ENCODE measurements around the gene PIGH. TPM values are rescaled to one million over a fixed set of nuclear protein-coding genes. Genes with fewer than 3 reads are reported as not detected.

PIGH gene
- total and polyA plus RNA-seq, 10 of the 15 experiments (the other 5 are each of a cell fraction or from before 2014, with no cell fraction given), result 15.5 to 46.6 (median 22.3) TPM

DNA sequence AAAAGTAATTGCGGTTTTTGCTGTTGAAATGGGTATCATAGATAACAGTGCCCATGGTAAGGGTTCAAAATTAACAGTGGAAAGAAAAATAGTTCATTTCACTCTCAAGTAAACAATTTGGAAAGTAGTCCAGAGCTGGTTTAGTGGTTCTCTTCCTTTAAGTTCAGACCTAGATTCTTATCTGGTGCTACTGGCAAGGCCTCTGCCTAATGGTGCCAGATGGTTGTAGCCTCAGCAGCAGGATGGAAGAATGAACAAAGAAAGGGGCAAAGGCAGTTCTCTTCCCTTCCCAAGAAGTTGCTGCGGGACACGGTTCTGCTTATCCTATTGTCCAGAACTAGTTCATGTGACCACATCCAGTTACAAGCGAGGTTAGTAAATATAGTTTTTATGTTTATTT is 30.1 kb upstream of the PIGH start:
- ChIA-PET RAD21 (ENCODE audit: unreplicated experiment) (no interaction called here), CTCF (interaction anchor here (0.8 to 3.1 kb wide), 2 partner anchors 11 to 74 kb away, joined by 3 to 14 read pairs; partner anchors contain the start of gene ARG2), POLR2A (no interaction called here), SMC1A (ENCODE audit: uncharacterized antibody, unreplicated experiment) (interaction anchor here (0.7 to 1.5 kb wide), 3 partner anchors 73 to 74 kb away, joined by 3 to 4 read pairs (median 3); no protein-coding TSS in a partner anchor)
- ATAC-seq (no peak), DNase-seq (ENCODE audit: low read depth, low spot score) (no peak), FAIRE-seq (no peak)
- 50% methylated on average over 4 of the region's 4 CpGs for WGBS (ENCODE audit: insufficient coverage, insufficient replicate concordance, low lambda C conversion rate, missing lambda C conversion rate)
- in situ Hi-C loops (cut with MboI), result no loop called here
- Histone ChIP-seq H3K27me3 (replicated peaks in 1 of 2; ENCODE audit: control insufficient read depth in 2 of 2, insufficient read depth in 2 of 2, low read length in 1 of 2) (no peaks in the 10 kb centered on the region), H3K79me2 (ENCODE audit: control insufficient read depth, insufficient read depth, low read length) (no peaks in the 10 kb centered on the region), H3K4me2 (ENCODE audit: control insufficient read depth, insufficient read depth) (no peak overlapping the region), H3K9ac (ENCODE audit: control insufficient read depth, insufficient read depth, low read length) (no peak overlapping the region), H2AFZ (ENCODE audit: control insufficient read depth, low read depth, low read length) (no peak overlapping the region), H3K4me3 (no peak overlapping the region), H3K9me3 (replicated peaks; ENCODE audit: control insufficient read depth, insufficient read depth, low read length) (no peaks in the 10 kb centered on the region), H3K4me1 (ENCODE audit: control insufficient read depth, insufficient read depth, low read length) (no peaks in the 10 kb centered on the region), H3K36me3 (ENCODE audit: control insufficient read depth in 2 of 2, insufficient read depth in 2 of 2, low read length in 1 of 2) (no peaks in the 10 kb centered on the region), H3K27ac (ENCODE audit: control insufficient read depth, insufficient read depth) (no peak overlapping the region), H4K20me1 (ENCODE audit: control insufficient read depth, insufficient read depth) (no peaks in the 10 kb centered on the region)
- BruUV-seq (replicated peaks), result no TSS peak
- intact Hi-C loops (cut with micrococcal nuclease; ENCODE audit: unreplicated experiment), result no loop called here
- TF ChIP-seq NR2C2 (IDR thresholded peaks at IDR 0.05; ENCODE audit: borderline replicate concordance, control insufficient read depth, insufficient read length, low read depth) (no peak), PAX8 (IDR thresholded peaks at IDR 0.05) (no peak), ZBED1 (IDR thresholded peaks at IDR 0.05; ENCODE audit: borderline replicate concordance) (no peak), NFIC (IDR thresholded peaks at IDR 0.05; ENCODE audit: low read depth, low read length) (no peak), FOXK2 (IDR thresholded peaks at IDR 0.05) (no peak), MYB (IDR thresholded peaks at IDR 0.05; ENCODE audit: borderline replicate concordance, low read depth, low read length) (no peak), EZH2 (IDR thresholded peaks at IDR 0.05; ENCODE audit: borderline replicate concordance, control insufficient read depth, low read depth, low read length) (no peak), EGR1 (IDR thresholded peaks at IDR 0.05; ENCODE audit: borderline replicate concordance in 1 of 2, low read depth in 2 of 2, low read length in 2 of 2) (no peak), CBFB (IDR thresholded peaks at IDR 0.05; ENCODE audit: low read depth) (no peak), ASH2L (IDR thresholded peaks at IDR 0.05; ENCODE audit: borderline replicate concordance, low read depth) (no peak), BRCA1 (IDR thresholded peaks at IDR 0.05; ENCODE audit: low read depth, low read length) (no peak), HDAC2 (IDR thresholded peaks at IDR 0.05) (no peak), ZNF207 (IDR thresholded peaks at IDR 0.05; ENCODE audit: borderline replicate concordance) (no peak), CHD4 (IDR thresholded peaks at IDR 0.05) (no peak)
- TF ChIP-seq, protein P1, sequence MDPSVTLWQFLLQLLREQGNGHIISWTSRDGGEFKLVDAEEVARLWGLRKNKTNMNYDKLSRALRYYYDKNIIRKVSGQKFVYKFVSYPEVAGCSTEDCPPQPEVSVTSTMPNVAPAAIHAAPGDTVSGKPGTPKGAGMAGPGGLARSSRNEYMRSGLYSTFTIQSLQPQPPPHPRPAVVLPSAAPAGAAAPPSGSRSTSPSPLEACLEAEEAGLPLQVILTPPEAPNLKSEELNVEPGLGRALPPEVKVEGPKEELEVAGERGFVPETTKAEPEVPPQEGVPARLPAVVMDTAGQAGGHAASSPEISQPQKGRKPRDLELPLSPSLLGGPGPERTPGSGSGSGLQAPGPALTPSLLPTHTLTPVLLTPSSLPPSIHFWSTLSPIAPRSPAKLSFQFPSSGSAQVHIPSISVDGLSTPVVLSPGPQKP (IDR thresholded peaks at IDR 0.05; ENCODE audit: low read depth, low read length), result no peak
- TF ChIP-seq, protein P2, sequence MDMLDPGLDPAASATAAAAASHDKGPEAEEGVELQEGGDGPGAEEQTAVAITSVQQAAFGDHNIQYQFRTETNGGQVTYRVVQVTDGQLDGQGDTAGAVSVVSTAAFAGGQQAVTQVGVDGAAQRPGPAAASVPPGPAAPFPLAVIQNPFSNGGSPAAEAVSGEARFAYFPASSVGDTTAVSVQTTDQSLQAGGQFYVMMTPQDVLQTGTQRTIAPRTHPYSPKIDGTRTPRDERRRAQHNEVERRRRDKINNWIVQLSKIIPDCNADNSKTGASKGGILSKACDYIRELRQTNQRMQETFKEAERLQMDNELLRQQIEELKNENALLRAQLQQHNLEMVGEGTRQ (IDR thresholded peaks at IDR 0.05; ENCODE audit: borderline replicate concordance, low read depth, low read length), result no peak
- TF ChIP-seq, protein P3, sequence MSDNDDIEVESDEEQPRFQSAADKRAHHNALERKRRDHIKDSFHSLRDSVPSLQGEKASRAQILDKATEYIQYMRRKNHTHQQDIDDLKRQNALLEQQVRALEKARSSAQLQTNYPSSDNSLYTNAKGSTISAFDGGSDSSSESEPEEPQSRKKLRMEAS (IDR thresholded peaks at IDR 0.05; ENCODE audit: low read depth, low read length), result no peak
- TF ChIP-seq, protein P4, sequence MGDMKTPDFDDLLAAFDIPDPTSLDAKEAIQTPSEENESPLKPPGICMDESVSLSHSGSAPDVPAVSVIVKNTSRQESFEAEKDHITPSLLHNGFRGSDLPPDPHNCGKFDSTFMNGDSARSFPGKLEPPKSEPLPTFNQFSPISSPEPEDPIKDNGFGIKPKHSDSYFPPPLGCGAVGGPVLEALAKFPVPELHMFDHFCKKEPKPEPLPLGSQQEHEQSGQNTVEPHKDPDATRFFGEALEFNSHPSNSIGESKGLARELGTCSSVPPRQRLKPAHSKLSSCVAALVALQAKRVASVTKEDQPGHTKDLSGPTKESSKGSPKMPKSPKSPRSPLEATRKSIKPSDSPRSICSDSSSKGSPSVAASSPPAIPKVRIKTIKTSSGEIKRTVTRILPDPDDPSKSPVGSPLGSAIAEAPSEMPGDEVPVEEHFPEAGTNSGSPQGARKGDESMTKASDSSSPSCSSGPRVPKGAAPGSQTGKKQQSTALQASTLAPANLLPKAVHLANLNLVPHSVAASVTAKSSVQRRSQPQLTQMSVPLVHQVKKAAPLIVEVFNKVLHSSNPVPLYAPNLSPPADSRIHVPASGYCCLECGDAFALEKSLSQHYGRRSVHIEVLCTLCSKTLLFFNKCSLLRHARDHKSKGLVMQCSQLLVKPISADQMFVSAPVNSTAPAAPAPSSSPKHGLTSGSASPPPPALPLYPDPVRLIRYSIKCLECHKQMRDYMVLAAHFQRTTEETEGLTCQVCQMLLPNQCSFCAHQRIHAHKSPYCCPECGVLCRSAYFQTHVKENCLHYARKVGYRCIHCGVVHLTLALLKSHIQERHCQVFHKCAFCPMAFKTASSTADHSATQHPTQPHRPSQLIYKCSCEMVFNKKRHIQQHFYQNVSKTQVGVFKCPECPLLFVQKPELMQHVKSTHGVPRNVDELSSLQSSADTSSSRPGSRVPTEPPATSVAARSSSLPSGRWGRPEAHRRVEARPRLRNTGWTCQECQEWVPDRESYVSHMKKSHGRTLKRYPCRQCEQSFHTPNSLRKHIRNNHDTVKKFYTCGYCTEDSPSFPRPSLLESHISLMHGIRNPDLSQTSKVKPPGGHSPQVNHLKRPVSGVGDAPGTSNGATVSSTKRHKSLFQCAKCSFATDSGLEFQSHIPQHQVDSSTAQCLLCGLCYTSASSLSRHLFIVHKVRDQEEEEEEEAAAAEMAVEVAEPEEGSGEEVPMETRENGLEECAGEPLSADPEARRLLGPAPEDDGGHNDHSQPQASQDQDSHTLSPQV (IDR thresholded peaks at IDR 0.05), result no peak
